Skeletal muscle tissue (tissue), 4 donors: Measurements from ENCODE around the gene GOLT1B. TPM values are rescaled to one million over a fixed set of nuclear protein-coding genes. Genes with fewer than 3 reads are reported as not detected.
"Not testable (repeated sequence)": the region's sequence is repeated elsewhere in the genome, so short reads cannot be mapped to it uniquely, and the experiment has no call there.

Source experiments
- H3K27ac ChIP-seq: one replicate; pipeline ENCODE4 v1.7.0; 2013; ENCODE audit warnings: mild to moderate bottlenecking, low read depth, low read length, inconsistent platforms
- H3K27me3 ChIP-seq, 3 donors: one replicate each; pipeline ENCODE4 v1.7.0; 2013; ENCODE audit warnings: low read length in 3 of 3; ENCODE audit not compliant: control insufficient read depth in 3 of 3, insufficient read depth in 3 of 3
- H3K36me3 ChIP-seq, 3 donors: one replicate each; pipeline ENCODE4 v1.7.0; 2013; ENCODE audit warnings: low read length in 3 of 3; ENCODE audit not compliant: control insufficient read depth in 3 of 3, insufficient read depth in 3 of 3
- H3K4me1 ChIP-seq, 3 donors: one replicate each; pipeline ENCODE4 v1.7.0; 2013; ENCODE audit warnings: low read length in 3 of 3, mild to moderate bottlenecking in 3 of 3; ENCODE audit not compliant: control insufficient read depth in 3 of 3, insufficient read depth in 3 of 3
- H3K4me3 ChIP-seq, 3 donors: one replicate each; pipeline ENCODE4 v1.7.0; 2013; ENCODE audit warnings: low read length in 3 of 3
- H3K9ac ChIP-seq, 3 donors: one replicate each; pipeline ENCODE4 v1.7.0; 2013; ENCODE audit warnings: low read length in 3 of 3, mild to moderate bottlenecking in 3 of 3, moderate library complexity in 2 of 3, low read depth in 1 of 3
- H3K9me3 ChIP-seq, 3 donors: one replicate each; pipeline ENCODE4 v1.7.0; 2013; ENCODE audit warnings: low read length in 3 of 3; ENCODE audit not compliant: control insufficient read depth in 3 of 3
- total RNA-seq: library from RNA; depleted of rRNA; stranded (reverse); fragments of >200 nt; gene quantifications from one replicate; pipeline ENCODE4 v1.2.3, GENCODE V29; 2014
- donor health status: Osteomylitis.

The GOLT1B gene, protein sequence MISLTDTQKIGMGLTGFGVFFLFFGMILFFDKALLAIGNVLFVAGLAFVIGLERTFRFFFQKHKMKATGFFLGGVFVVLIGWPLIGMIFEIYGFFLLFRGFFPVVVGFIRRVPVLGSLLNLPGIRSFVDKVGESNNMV
- total RNA-seq, result 27.1 TPM

DNA sequence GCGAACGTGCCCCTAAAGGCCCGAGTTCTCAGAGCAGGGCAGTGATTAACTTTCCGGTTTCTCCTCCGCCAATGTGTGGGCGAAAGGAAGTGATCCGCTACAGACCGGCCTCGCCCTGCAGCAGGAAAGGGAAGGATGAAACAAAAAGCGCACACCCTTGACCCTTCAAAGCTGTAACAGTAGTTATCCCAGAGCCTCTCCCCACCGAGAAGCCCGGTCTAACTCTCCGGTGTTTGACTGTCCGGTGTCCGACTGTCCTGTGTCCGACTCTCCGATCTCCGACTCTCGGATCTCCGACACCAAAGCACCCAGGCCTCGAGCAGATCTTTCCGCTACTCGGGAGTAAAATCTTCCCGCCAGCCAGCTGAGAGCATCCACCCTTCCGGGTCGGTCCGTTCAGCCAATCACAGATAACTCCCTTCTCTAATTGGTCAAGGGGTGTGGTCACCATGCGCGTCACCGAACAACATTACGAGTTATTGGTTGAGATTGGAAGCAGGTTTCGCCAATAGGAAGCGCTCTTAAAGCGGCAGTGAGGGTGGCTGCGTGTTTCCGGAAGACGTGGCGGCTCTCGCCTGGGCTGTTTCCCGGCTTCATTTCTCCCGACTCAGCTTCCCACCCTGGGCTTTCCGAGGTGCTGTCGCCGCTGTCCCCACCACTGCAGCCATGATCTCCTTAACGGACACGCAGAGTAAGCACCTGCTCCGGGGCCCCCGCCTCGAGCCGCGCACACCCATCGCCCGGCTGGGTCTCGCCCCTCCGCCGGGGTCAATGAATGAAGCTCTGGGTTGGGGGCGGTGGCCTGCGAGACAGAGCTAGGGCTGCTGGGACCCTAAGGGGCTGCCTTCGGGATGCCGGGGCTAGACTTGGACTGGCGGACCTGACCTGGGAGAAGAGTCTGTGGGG lies at the start of gene GOLT1B, which contains the start of gene RECQL:
Gene GOLT1B, plus strand, starts transcription at position 532 of the 906 bp plus-strand sequence. Its CDS starts 135 bp downstream, at position 667.
Gene RECQL, minus strand, starts transcription at position 378 of the 906 bp plus-strand sequence. CDS start 2,065 bp downstream, outside the sequence.
- H3K9me3 ChIP-seq, result no peaks in the 10 kb centered on the region
- H3K9ac ChIP-seq, result peak within 1 kb of the TSS; percentile 84 to 89 (median 89)
- H3K27me3 ChIP-seq, result no peaks in the 10 kb centered on the region
- H3K36me3 ChIP-seq, result peaks cover 10 to 19% (median 18%) of the 10 kb centered on the region in 3 donors
- H3K27ac ChIP-seq, result peak within 1 kb of the TSS; percentile 82
- peaks cover 16 to 33% (median 24%) of the 10 kb centered on the region in 3 donors for H3K4me1 ChIP-seq
- H3K4me3 ChIP-seq, result peak within 1 kb of the TSS; percentile 83 to 90 (median 89)

DNA sequence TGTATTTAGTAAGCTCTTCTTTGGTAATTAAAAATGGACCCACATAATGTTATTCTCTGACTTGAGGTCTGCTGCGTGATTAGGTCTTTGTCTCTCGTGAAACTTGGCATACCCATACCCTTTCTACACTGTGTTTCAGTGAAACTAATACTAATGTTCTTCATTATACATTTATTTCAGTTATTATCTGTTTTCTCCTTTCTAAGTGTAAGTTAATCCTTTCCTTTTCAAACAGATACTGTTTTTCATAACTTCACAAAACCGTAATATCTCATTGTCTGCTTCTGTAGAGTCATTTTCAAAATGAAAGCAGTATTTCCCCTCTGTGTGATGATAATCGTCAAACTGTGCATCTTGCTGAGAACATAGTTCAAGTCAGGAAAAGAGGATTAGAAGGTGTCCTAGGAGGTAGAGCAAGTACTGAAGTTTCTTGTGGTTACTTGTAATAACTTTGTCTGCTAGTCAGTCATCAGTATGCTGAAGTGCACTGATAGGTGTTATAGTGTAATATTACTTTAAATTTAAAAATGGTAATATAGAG lies 48.2 kb upstream of the GOLT1B start:
- Histone ChIP-seq H3K36me3 (peaks cover 13 to 41% (median 35%) of the 10 kb centered on the region in 3 donors), H3K4me3 (no peak overlapping the region), H3K27me3 (no peaks in the 10 kb centered on the region), H3K27ac (no peak overlapping the region), H3K9ac (no peak overlapping the region), H3K9me3 (no peaks in the 10 kb centered on the region), H3K4me1 (no peaks in the 10 kb centered on the region)

DNA sequence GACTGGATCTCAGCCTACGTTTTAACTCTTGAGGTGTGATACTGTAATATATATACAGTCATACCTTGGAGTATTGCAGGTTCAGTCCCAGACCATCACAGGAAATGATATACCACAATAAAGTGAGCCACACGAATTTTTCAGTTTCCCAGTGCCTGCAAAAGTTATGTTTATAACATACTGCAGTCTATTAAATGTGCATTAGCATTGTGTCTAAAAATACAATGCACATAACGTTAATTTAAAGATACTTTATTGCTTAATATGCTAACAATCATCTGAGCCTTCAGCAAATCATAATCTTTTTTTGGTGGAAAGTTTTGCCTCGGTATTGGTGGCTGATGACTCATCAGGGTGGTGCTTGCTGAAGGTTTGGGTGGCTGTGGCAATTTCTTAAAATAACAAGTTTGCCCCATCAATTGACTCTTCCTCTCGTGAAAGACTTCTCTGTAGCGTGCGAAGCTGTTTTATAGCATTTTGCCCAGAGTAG lies 45.3 kb upstream of the GOLT1B start:
- no peak overlapping the region for H3K27ac ChIP-seq
- peaks cover 15 to 40% (median 39%) of the 10 kb centered on the region in 3 donors for H3K36me3 ChIP-seq
- H3K9me3 ChIP-seq, result no peaks in the 10 kb centered on the region

DNA sequence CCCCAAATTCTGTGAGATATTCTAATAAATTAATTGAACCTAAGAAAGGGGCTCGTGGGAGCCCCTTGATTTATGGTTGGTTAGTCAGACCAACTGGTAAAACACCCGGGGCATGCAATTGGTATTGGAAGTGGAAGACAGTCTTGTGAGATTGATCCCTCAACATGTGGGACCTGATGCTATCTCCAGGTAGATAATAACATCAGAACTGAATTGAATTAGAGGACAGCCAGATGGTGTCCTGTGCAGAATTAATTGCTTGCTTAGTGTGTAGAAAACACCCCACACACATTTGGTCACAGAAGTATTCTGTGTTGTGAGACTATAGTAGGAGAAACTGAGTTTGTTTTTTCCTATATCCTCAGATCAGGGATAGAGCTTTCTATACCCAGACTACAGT lies 42.1 kb upstream of the GOLT1B start:
- Histone ChIP-seq H3K36me3 (peaks cover 17 to 60% (median 51%) of the 10 kb centered on the region in 3 donors), H3K4me1 (no peaks in the 10 kb centered on the region), H3K4me3 (no peak overlapping the region)

More for the DNA sequence above, 45.3 kb upstream of the GOLT1B start:
- Histone ChIP-seq H3K4me3 (no peak overlapping the region), H3K4me1 (no peaks in the 10 kb centered on the region), H3K27me3 (no peaks in the 10 kb centered on the region), H3K9ac (no peak overlapping the region)

DNA sequence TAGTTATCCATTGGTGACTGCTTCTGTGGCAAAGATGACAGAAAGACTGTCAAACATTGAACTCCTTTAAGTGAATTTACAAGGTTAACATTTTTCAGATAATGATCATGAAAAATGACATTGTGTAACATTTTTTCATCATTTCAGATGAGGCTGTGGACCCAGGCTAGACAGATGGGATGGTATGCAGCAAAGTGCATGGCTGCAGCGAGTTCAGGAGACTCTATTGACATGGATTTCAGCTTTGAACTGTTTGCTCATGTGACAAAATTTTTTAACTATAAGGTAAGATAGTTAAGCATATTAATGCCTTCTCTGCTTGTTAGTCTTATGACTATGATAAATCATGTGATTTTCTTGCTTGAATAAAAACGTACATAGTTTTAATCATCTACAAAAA lies 34.3 kb upstream of the GOLT1B start:
- not testable (repeated sequence) for H3K4me3 ChIP-seq, H3K4me1 ChIP-seq, H3K9me3 ChIP-seq, H3K27me3 ChIP-seq, H3K27ac ChIP-seq, H3K9ac ChIP-seq
- H3K36me3 ChIP-seq, result peaks cover 5 to 33% (median 28%) of the 10 kb centered on the region in 3 donors

More for the DNA sequence above, 42.1 kb upstream of the GOLT1B start:
- H3K9me3 ChIP-seq, result no peaks in the 10 kb centered on the region
- no peak overlapping the region for H3K27ac ChIP-seq
- no peaks in the 10 kb centered on the region for H3K27me3 ChIP-seq
- H3K9ac ChIP-seq, result no peak overlapping the region

DNA sequence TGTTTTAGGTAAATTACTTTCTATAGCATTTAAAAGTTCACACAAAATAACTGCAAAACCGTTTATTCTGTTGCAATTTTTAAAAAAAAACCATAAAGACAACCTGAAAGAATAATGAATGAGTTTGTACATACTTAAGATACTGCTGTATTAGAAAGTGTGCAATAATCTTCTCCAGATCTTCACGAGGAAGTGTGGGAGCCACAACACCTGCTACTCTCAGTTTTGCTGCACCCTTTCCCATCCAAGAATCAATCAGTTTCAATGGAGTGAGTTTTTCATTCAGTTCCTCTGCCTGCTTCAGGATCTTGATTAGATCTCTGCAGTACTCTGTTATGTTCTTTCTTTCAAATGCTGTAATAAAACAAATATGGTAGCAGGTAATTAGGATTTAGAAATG lies 30.3 kb upstream of the GOLT1B start:
- no peaks in the 10 kb centered on the region for H3K27me3 ChIP-seq
- H3K4me3 ChIP-seq, result no peak overlapping the region
- no peak overlapping the region for H3K27ac ChIP-seq
- H3K36me3 ChIP-seq, result peaks cover 2 to 28% (median 26%) of the 10 kb centered on the region in 3 donors
- no peaks in the 10 kb centered on the region for H3K4me1 ChIP-seq
- peak overlapping the region in 1 of 3 donors; percentile 21 for H3K9ac ChIP-seq
- H3K9me3 ChIP-seq, result no peaks in the 10 kb centered on the region

DNA sequence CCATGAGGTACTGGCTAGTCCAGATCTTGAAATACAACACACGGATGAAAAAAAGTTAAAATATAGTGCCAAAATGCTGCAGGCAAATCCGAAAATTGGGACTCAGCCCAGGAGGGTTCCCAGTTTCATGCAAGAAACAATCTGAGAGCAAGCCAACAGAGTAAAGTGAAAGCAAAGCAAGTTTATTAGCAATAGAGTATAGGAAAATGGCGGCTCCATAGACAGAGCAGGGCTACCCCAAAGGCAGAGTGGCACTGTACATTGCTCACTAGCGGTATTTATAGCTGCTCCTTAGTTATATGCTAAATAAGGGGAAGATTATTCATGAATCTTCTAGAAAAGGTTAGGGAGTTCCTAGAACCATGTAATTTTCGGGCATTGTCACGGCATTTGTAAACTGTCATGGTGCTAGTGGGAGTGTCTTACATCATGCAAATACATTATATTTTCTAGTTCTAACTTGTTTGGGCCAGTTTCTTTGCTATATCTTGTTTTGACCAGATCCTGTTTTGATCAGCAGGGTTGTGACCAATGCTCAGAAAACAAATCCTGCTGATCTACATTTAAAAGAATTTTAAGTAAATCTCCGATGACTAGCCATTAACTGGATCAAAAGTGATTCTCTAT lies 29.3 kb upstream of the GOLT1B start:
- H3K4me1 ChIP-seq, result no peaks in the 10 kb centered on the region
- no peaks in the 10 kb centered on the region for H3K9me3 ChIP-seq
- H3K9ac ChIP-seq, result no peak overlapping the region
- H3K27ac ChIP-seq, result no peak overlapping the region
- peaks cover 2 to 31% (median 24%) of the 10 kb centered on the region in 3 donors for H3K36me3 ChIP-seq
- H3K4me3 ChIP-seq, result no peak overlapping the region
- H3K27me3 ChIP-seq, result no peaks in the 10 kb centered on the region

DNA sequence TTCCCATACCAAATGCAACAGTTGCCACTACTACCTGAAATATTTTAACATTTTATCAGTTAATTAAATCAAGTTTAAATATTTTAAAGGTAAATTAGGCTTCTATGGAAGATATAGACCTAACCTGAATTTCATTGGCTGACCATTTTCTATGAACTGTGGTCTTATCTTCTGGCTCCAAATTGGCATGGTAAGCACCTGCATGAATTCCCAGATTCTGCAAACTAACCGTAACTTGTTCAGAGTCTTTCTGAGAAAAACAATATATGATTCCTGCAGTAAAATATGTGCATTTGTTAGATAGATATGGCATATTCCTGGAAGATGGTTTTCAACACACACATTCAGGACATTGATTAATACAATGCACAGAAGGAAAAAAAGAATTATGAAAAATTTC lies 26.0 kb upstream of the GOLT1B start:
- no peaks in the 10 kb centered on the region for H3K4me1 ChIP-seq
- peaks cover 8 to 51% (median 35%) of the 10 kb centered on the region in 3 donors for H3K36me3 ChIP-seq
- H3K27me3 ChIP-seq, result no peaks in the 10 kb centered on the region
- H3K27ac ChIP-seq, result no peak overlapping the region
- H3K4me3 ChIP-seq, result no peak overlapping the region
- no peaks in the 10 kb centered on the region for H3K9me3 ChIP-seq
- H3K9ac ChIP-seq, result no peak overlapping the region

DNA sequence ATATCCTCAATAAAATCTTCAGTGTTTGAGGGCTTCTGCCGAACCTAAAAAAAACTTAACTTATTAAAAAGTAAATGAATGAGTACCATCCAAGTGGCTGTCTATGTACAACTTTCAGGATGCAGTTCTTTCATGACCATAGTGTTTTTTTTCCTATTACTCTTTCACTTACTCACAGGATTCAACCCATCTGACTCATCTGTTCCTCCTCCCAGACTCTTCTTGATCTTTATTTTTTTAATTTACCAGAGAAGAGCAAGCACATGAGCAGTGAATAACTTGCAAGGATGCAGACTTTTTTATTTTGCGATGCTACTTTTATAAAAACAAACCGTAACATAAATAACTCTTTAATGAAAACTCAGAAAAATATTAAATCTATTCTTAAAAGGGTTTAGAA lies 24.6 kb upstream of the GOLT1B start:
- H3K9ac ChIP-seq, result no peak overlapping the region
- no peak overlapping the region for H3K27ac ChIP-seq
- H3K27me3 ChIP-seq, result no peaks in the 10 kb centered on the region
- peaks cover 9 to 52% (median 35%) of the 10 kb centered on the region in 3 donors for H3K36me3 ChIP-seq
- H3K4me1 ChIP-seq, result no peaks in the 10 kb centered on the region
- H3K9me3 ChIP-seq, result no peaks in the 10 kb centered on the region
- no peak overlapping the region for H3K4me3 ChIP-seq
